Lower leg skin (tissue), 3 donors: ENCODE results near the gene PTPN5.

ENCODE experiments used
- POLR2A ChIP-seq, 2 donors: fragments of 450-650 bp; IDR thresholded peaks; one replicate each; pipeline ENCODE4 v1.6.1; 2016 to 2017; ENCODE audit warnings: antibody characterized with exemption in 2 of 2, mild to moderate bottlenecking in 1 of 2, moderate library complexity in 1 of 2
- TF ChIP-seq, protein P1 (sequence below), 3 donors: fragments of 450-650 bp; IDR thresholded peaks; one replicate each; pipeline ENCODE4 v1.5.1; 2016; ENCODE audit warnings: antibody characterized with exemption in 3 of 3, mild to moderate bottlenecking in 3 of 3, moderate library complexity in 2 of 3

DNA sequence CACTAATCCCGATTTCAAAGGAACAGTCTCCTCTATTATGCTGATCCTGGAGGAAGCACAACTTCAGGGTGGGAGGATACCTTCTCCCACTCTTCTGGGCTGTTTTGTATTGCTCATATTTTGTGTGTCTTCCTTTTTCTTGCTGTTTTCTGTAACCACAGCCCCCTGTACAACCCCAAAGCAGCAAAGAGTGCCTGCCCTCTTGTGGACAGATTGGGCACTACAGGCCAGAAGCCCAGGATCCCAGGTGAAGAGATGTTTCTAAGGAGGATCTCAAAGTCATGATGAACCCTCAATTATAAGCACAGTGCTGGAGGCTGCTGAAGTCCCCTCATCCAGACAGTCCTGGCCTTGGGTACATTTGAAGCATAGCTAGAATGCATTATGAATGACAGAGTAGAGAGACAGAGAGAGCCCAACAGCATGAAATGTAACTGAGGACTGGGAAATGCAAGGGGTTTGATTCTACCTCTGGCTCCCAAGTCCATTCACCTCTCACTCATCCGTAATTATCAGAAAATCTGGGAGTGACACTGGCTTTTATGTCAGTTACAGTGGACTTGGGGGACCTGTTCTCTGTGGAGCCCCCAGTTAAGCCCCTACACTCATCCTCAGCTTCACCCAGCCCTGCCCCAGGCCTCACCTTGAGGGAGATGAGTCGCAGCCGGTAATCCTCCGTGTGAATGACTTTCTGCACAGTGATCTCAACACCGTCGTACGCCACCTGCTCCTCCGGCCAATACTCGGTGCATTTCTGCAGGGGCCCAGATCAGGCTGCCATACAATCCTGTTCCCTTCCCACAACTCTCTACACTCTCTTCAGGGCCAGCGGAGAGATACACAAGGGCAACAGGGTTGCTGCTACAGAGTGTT, 59.4 kb downstream of the PTPN5 start:
- TF ChIP-seq POLR2A (IDR thresholded peaks at IDR 0.05), result no peak
- TF ChIP-seq, protein P1, sequence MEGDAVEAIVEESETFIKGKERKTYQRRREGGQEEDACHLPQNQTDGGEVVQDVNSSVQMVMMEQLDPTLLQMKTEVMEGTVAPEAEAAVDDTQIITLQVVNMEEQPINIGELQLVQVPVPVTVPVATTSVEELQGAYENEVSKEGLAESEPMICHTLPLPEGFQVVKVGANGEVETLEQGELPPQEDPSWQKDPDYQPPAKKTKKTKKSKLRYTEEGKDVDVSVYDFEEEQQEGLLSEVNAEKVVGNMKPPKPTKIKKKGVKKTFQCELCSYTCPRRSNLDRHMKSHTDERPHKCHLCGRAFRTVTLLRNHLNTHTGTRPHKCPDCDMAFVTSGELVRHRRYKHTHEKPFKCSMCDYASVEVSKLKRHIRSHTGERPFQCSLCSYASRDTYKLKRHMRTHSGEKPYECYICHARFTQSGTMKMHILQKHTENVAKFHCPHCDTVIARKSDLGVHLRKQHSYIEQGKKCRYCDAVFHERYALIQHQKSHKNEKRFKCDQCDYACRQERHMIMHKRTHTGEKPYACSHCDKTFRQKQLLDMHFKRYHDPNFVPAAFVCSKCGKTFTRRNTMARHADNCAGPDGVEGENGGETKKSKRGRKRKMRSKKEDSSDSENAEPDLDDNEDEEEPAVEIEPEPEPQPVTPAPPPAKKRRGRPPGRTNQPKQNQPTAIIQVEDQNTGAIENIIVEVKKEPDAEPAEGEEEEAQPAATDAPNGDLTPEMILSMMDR (IDR thresholded peaks at IDR 0.05), result peak in 1 of 3 donors; percentile 49
